HL-60 (cell line): ENCODE measurements around the gene CEP128.

Source experiments
- DNase-seq, 2 experiments: peaks; one replicate each; pipeline ENCODE4 v3.0.0-alpha.2; 2010 to 2020; ENCODE audit warnings: low read depth in 1 of 2, low spot score in 1 of 2
- H3K27ac ChIP-seq: fragments of 250-450 bp; sonication (Bioruptor Pico); replicated peaks from 2 replicates; pipeline ENCODE4 v1.5.1; 2020; ENCODE audit warnings: mild to moderate bottlenecking, moderate library complexity
- H3K27me3 ChIP-seq: fragments of 250-450 bp; sonication (Bioruptor Pico); 2 replicates; pipeline ENCODE4 v1.5.1; 2021; ENCODE audit warnings: mild to moderate bottlenecking, moderate library complexity; ENCODE audit not compliant: insufficient read depth, poor library complexity, severe bottlenecking
- H3K4me3 ChIP-seq: replicated peaks from 2 replicates; pipeline ENCODE4 v1.5.1; 2011; ENCODE audit warnings: mild to moderate bottlenecking, control low read depth, low read length; ENCODE audit not compliant: insufficient read depth
- CTCF ChIP-seq: IDR thresholded peaks from one replicate; pipeline ENCODE4 v1.5.1; 2011; ENCODE audit warnings: low read length, control low read depth, inconsistent platforms; ENCODE audit not compliant: insufficient read depth
- GABPA ChIP-seq: IDR thresholded peaks from 2 replicates; pipeline ENCODE4 v1.6.1; 2012; ENCODE audit warnings: low read depth
- POLR2AphosphoS5 ChIP-seq: IDR thresholded peaks from 2 replicates; pipeline ENCODE4 v1.6.1; 2012; ENCODE audit warnings: low read depth
- REST ChIP-seq: IDR thresholded peaks from 2 replicates; pipeline ENCODE4 v1.6.1; 2012; ENCODE audit warnings: low read depth; ENCODE audit not compliant: insufficient replicate concordance
- SPI1 ChIP-seq: IDR thresholded peaks from 2 replicates; pipeline ENCODE4 v1.6.1; 2012; ENCODE audit warnings: low read depth, mild to moderate bottlenecking, borderline replicate concordance

CEP128 gene

GRCh38 chr14:80607430-80608190 lies 333.9 kb downstream of the CEP128 start:
- DNase-seq, result no peak

GRCh38 chr14:80606347-80606772 lies 335.2 kb downstream of the CEP128 start:
- no peak overlapping the region for H3K27ac ChIP-seq
- TF ChIP-seq POLR2AphosphoS5, result no peak
- no peak for TF ChIP-seq REST
- TF ChIP-seq SPI1, result no peak
- no peak for TF ChIP-seq GABPA
- TF ChIP-seq CTCF, result no peak
- no peak overlapping the region for H3K4me3 ChIP-seq
- no peak for DNase-seq
- H3K27me3 ChIP-seq, result no peaks in the 10 kb centered on the region

More at GRCh38 chr14:80607430-80608190, 333.9 kb downstream of the CEP128 start:
- no peak overlapping the region for H3K4me3 ChIP-seq
- TF ChIP-seq CTCF (no peak), GABPA (no peak), SPI1 (no peak), REST (no peak), POLR2AphosphoS5 (no peak)
- H3K27me3 ChIP-seq, result no peaks in the 10 kb centered on the region
- H3K27ac ChIP-seq, result no peak overlapping the region

DNA sequence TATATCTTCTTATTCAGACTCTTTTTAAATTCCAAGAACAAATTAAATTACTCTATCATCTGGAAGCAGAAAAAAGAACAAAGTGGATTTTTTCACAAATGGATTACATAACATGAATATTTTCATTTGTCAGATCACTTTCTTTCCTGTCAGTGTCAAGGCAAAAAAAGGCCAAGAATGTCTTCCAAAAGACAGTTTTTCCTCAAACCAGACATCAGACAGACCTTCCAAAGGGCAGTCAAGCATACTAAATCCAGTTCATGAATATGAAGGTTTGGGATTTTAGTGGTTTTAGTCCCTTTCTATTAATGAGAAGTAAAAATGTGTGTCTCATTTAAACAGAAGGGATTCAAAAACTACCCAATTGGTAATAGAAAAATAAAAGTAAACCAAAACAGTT lies 336.0 kb downstream of the CEP128 start:
- no peak for DNase-seq
- Histone ChIP-seq H3K4me3 (no peak overlapping the region), H3K27ac (no peak overlapping the region), H3K27me3 (no peaks in the 10 kb centered on the region)
- no peak for TF ChIP-seq GABPA
- TF ChIP-seq POLR2AphosphoS5, result no peak
- no peak for TF ChIP-seq CTCF
- no peak for TF ChIP-seq SPI1
- TF ChIP-seq REST, result no peak
